HL-60 (cell line): ENCODE measurements around the gene PGLYRP2. TPM values are rescaled to one million over a fixed set of nuclear protein-coding genes. Genes with fewer than 3 reads are reported as not detected.

Experiments used
- DNase-seq, 2 experiments: peaks; one replicate each; pipeline ENCODE4 v3.0.0-alpha.2; 2010 to 2020; ENCODE audit warnings: low read depth in 1 of 2, low spot score in 1 of 2
- H3K27ac ChIP-seq: fragments of 250-450 bp; sonication (Bioruptor Pico); replicated peaks from 2 replicates; pipeline ENCODE4 v1.5.1; 2020; ENCODE audit warnings: mild to moderate bottlenecking, moderate library complexity
- H3K27me3 ChIP-seq: fragments of 250-450 bp; sonication (Bioruptor Pico); 2 replicates; pipeline ENCODE4 v1.5.1; 2021; ENCODE audit warnings: mild to moderate bottlenecking, moderate library complexity; ENCODE audit not compliant: insufficient read depth, poor library complexity, severe bottlenecking
- H3K4me3 ChIP-seq: replicated peaks from 2 replicates; pipeline ENCODE4 v1.5.1; 2011; ENCODE audit warnings: mild to moderate bottlenecking, control low read depth, low read length; ENCODE audit not compliant: insufficient read depth
- CTCF ChIP-seq: IDR thresholded peaks from one replicate; pipeline ENCODE4 v1.5.1; 2011; ENCODE audit warnings: low read length, control low read depth, inconsistent platforms; ENCODE audit not compliant: insufficient read depth
- GABPA ChIP-seq: IDR thresholded peaks from 2 replicates; pipeline ENCODE4 v1.6.1; 2012; ENCODE audit warnings: low read depth
- POLR2AphosphoS5 ChIP-seq: IDR thresholded peaks from 2 replicates; pipeline ENCODE4 v1.6.1; 2012; ENCODE audit warnings: low read depth
- REST ChIP-seq: IDR thresholded peaks from 2 replicates; pipeline ENCODE4 v1.6.1; 2012; ENCODE audit warnings: low read depth; ENCODE audit not compliant: insufficient replicate concordance
- SPI1 ChIP-seq: IDR thresholded peaks from 2 replicates; pipeline ENCODE4 v1.6.1; 2012; ENCODE audit warnings: low read depth, mild to moderate bottlenecking, borderline replicate concordance
- microRNA-seq: library from miRNA; unstranded; fragments of <30 nt; microRNA quantifications from one replicate; pipeline ENCODE4, GENCODE V29; 2018

Gene PGLYRP2

GRCh38 chr19:15421136-15421695, 58.1 kb downstream of the PGLYRP2 start:
- H3K27ac ChIP-seq: no peak overlapping the region
- TF ChIP-seq POLR2AphosphoS5: no peak
- TF ChIP-seq SPI1: no peak
- TF ChIP-seq GABPA: no peak
- no peak for TF ChIP-seq REST
- TF ChIP-seq CTCF: no peak
- DNase-seq: no peak
- H3K27me3 ChIP-seq: no peaks in the 10 kb centered on the region
- H3K4me3 ChIP-seq: no peak overlapping the region

- H3K4me3 ChIP-seq: no peak overlapping the region
- no peaks in the 10 kb centered on the region for H3K27me3 ChIP-seq
- TF ChIP-seq CTCF (no peak), POLR2AphosphoS5 (no peak), REST (no peak), GABPA (no peak), SPI1 (no peak)
- no peak overlapping the region for H3K27ac ChIP-seq
- no peak for DNase-seq
Observed at GRCh38 chr19:15419413-15420025, 59.8 kb downstream of the PGLYRP2 start.

Small RNA genes lying within 50 kb of the gene (microRNA-seq; reads per million reads assigned to microRNA genes)
- not detected for gene MIR1470
